ENCODE data around the gene KDM4C. TPM values are rescaled to one million over a fixed set of nuclear protein-coding genes. Genes with fewer than 3 reads are reported as not detected.
A peak's percentile ranks its signal among the peaks of the same experiment; 100 is the strongest.

The KDM4C gene
- polyA plus RNA-seq, 1 experiment = 12.1 TPM

GRCh38 chr9:6876195-6876894 lies 118.6 kb downstream of the KDM4C start:
- TF ChIP-seq, protein P1, sequence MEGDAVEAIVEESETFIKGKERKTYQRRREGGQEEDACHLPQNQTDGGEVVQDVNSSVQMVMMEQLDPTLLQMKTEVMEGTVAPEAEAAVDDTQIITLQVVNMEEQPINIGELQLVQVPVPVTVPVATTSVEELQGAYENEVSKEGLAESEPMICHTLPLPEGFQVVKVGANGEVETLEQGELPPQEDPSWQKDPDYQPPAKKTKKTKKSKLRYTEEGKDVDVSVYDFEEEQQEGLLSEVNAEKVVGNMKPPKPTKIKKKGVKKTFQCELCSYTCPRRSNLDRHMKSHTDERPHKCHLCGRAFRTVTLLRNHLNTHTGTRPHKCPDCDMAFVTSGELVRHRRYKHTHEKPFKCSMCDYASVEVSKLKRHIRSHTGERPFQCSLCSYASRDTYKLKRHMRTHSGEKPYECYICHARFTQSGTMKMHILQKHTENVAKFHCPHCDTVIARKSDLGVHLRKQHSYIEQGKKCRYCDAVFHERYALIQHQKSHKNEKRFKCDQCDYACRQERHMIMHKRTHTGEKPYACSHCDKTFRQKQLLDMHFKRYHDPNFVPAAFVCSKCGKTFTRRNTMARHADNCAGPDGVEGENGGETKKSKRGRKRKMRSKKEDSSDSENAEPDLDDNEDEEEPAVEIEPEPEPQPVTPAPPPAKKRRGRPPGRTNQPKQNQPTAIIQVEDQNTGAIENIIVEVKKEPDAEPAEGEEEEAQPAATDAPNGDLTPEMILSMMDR (IDR thresholded peaks at IDR 0.05; ENCODE audit: low read depth, low read length) = no peak
- H3K27me3 ChIP-seq (ENCODE audit: control insufficient read depth, insufficient read depth, low read length) = no peaks in the 10 kb centered on the region
- H3K4me3 ChIP-seq (ENCODE audit: low read depth, low read length) = no peak overlapping the region
- no peaks in the 10 kb centered on the region for H3K9me3 ChIP-seq (ENCODE audit: control insufficient read depth, insufficient read depth, low read length)
- H3K27ac ChIP-seq (ENCODE audit: low read depth, low read length) = no peak overlapping the region
- DNase-seq (ENCODE audit: low read depth, low spot score) = no peak
- POLR2A ChIA-PET = no interaction called here
- CTCF ChIA-PET = interaction anchor here (0.9 kb wide), 1 partner anchor 49 kb away, joined by 3 read pairs; no protein-coding TSS in a partner anchor

DNA sequence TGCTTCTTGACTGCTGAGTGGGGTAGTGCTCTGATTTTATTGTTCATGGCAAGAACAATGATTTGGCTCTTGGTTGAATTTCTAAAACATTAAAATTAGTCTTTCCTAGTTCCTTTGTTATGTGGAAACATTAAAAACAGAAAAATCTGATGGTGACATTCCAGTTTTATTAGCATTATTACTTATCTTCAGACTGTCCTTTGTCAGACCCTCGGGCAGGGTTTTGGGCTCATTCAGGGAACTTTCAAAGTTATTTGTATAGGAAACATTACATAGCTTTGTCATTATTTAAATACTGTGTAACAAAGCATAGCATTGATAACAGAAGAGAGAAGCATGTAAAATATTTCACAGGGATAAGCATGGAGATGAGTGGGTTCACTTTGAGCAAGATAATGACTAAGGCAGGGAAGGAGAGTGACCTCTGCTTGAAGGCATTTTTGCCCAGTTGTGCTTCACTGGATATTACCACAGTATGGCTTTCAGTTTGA lies 119.9 kb downstream of the KDM4C start:
- TF ChIP-seq, protein P1 (IDR thresholded peaks at IDR 0.05; ENCODE audit: low read depth, low read length) = no peak
- no peaks in the 10 kb centered on the region for H3K9me3 ChIP-seq (ENCODE audit: control insufficient read depth, insufficient read depth, low read length)
- POLR2A ChIA-PET = no interaction called here
- no peak overlapping the region for H3K27ac ChIP-seq (ENCODE audit: low read depth, low read length)
- H3K4me3 ChIP-seq (ENCODE audit: low read depth, low read length) = no peak overlapping the region
- H3K27me3 ChIP-seq (ENCODE audit: control insufficient read depth, insufficient read depth, low read length) = no peaks in the 10 kb centered on the region
- CTCF ChIA-PET = interaction anchor here (2.2 kb wide), 1 partner anchor 50 kb away, joined by 9 read pairs; no protein-coding TSS in a partner anchor
- peak; percentile 11 for DNase-seq (ENCODE audit: low read depth, low spot score)

DNA sequence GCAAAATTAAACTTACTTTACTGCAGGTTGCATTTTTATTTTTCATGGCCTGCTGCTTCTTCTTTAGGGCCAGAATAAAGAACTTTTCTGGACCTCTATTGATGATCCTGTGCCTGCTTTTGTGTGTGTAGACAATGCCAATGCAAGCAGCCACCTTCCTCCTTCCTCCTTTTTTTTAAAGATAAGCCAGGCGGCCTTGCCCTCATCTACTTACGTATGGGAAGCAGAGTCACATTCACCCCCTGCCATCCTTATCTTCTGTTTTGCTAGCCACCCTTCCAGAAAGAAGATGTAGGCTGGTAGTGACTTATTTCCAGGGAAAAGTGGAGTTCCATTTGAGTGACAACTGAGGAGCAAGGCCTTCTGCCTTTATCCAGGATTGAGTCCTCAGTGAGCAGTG lies 122.9 kb downstream of the KDM4C start:
- ChIA-PET CTCF (no interaction called here), POLR2A (no interaction called here)
- TF ChIP-seq, protein P1 (IDR thresholded peaks at IDR 0.05; ENCODE audit: low read depth, low read length) = no peak
- DNase-seq (ENCODE audit: low read depth, low spot score) = no peak
- Histone ChIP-seq H3K27me3 (ENCODE audit: control insufficient read depth, insufficient read depth, low read length) (no peaks in the 10 kb centered on the region), H3K9me3 (ENCODE audit: control insufficient read depth, insufficient read depth, low read length) (no peaks in the 10 kb centered on the region), H3K27ac (ENCODE audit: low read depth, low read length) (no peak overlapping the region), H3K4me3 (ENCODE audit: low read depth, low read length) (no peak overlapping the region)

GRCh38 chr9:6884101-6884500 lies 126.3 kb downstream of the KDM4C start:
- ChIA-PET CTCF (interaction anchor here (1.2 kb wide), 1 partner anchor 11 kb away, joined by 4 read pairs; no protein-coding TSS in a partner anchor), POLR2A (no interaction called here)
- H3K9me3 ChIP-seq (ENCODE audit: control insufficient read depth, insufficient read depth, low read length) = no peaks in the 10 kb centered on the region
- no peak overlapping the region for H3K27ac ChIP-seq (ENCODE audit: low read depth, low read length)
- DNase-seq (ENCODE audit: low read depth, low spot score) = no peak
- H3K4me3 ChIP-seq (ENCODE audit: low read depth, low read length) = no peak overlapping the region
- TF ChIP-seq, protein P1 (IDR thresholded peaks at IDR 0.05; ENCODE audit: low read depth, low read length) = no peak
- no peaks in the 10 kb centered on the region for H3K27me3 ChIP-seq (ENCODE audit: control insufficient read depth, insufficient read depth, low read length)

DNA sequence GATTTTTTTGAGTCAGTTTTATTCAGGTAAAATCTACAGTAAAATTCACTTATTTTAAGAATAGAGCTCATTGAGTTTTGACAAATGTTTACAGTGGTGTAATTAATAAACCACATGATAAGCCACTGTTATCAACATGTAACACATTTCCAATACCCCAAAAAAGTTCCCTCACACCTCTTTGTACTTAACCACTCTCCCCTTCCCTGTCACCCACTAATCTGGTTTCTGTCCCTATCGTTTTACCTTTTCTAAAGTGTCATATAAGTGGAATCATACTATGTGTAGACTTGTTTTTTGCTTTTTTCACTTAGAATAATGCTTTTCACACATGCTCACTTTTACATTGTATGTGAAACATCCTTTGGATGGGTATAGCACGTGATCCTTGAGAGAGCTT lies 127.2 kb downstream of the KDM4C start:
- POLR2A ChIA-PET = no interaction called here
- CTCF ChIA-PET = interaction anchor here (0.6 to 1.2 kb wide), 4 partner anchors 12 to 283 kb away, joined by 3 to 4 read pairs (median 4); no protein-coding TSS in a partner anchor
- TF ChIP-seq, protein P1 (IDR thresholded peaks at IDR 0.05; ENCODE audit: low read depth, low read length) = no peak
- DNase-seq (ENCODE audit: low read depth, low spot score) = no peak
- no peak overlapping the region for H3K27ac ChIP-seq (ENCODE audit: low read depth, low read length)
- no peak overlapping the region for H3K4me3 ChIP-seq (ENCODE audit: low read depth, low read length)
- H3K27me3 ChIP-seq (ENCODE audit: control insufficient read depth, insufficient read depth, low read length) = no peaks in the 10 kb centered on the region
- H3K9me3 ChIP-seq (ENCODE audit: control insufficient read depth, insufficient read depth, low read length) = no peaks in the 10 kb centered on the region
